Neuron (in vitro differentiated cells): ENCODE measurements around the gene TGFBR3L.

ENCODE experiments used
- H2AFZ ChIP-seq: one replicate; pipeline ENCODE4 v1.6.1; 2013; ENCODE audit warnings: low read depth, mild to moderate bottlenecking, inconsistent platforms, low read length, moderate library complexity
- H3K27me3 ChIP-seq: one replicate; pipeline ENCODE4 v1.6.1; 2013; ENCODE audit warnings: low read length; ENCODE audit not compliant: insufficient read depth
- H3K36me3 ChIP-seq: one replicate; pipeline ENCODE4 v1.6.1; 2013; ENCODE audit warnings: low read length; ENCODE audit not compliant: insufficient read depth
- H3K4me1 ChIP-seq: one replicate; pipeline ENCODE4 v1.6.1; 2013; ENCODE audit warnings: low read length; ENCODE audit not compliant: insufficient read depth
- H3K4me3 ChIP-seq: 2 replicates; pipeline ENCODE4 v1.5.1; 2013; ENCODE audit warnings: mild to moderate bottlenecking, low read length, moderate library complexity
- H3K9me3 ChIP-seq: one replicate; pipeline ENCODE4 v1.6.1; 2013; ENCODE audit warnings: low read length

The TGFBR3L gene

DNA sequence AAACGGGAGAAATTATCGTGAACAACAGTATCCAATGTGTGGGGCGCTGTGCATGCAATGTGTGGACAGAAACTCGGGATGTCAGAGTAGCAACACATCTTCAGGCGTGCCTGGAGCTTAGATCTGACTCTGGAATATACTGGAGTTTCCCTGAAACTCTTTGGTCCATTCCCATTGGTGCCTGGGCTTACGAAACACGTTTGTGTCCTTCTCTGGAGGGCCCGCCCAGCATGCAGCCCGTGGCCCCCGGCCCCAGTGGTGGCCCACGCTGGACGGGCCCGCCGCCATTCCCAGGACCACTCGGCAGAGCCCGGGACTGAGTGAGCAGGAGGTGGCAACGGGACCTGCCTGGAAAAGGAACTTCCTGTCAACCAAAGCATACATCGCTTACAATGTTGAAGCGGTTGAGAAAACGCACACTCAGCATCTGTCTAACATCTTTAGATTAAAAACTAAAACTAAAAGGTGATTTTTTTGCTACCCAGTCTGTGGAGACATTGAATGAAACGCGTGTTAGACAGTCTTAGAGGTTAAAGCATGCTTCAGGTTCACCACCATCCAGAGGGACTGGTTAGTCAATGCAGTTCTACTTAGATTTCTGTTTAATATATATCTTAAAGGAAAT lies 48.1 kb downstream of the TGFBR3L start:
- Histone ChIP-seq H3K27me3 (no peaks in the 10 kb centered on the region), H2AFZ (no peak overlapping the region)

DNA sequence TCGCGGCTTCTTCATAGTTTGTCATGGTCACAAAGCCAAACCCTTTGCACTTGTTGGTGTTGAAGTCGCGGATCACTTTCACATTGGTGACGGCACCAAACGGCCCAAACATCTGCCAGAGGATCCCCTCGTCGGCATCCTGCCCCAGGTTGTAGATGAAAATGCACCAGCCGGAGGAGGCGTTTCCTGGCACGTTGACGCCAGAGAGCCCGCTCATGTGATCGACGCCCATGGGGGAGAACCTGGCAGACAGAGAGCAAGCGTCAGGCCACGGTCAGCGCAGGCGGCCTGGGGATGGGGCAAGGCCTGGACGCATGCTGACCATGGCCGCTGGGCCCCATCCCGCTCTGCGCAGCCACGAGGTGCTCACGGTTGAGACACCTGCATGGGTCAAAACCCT lies 48.9 kb downstream of the TGFBR3L start:
- Histone ChIP-seq H3K4me3 (no peak overlapping the region), H3K36me3 (peaks cover 85% of the 10 kb centered on the region), H3K27me3 (no peaks in the 10 kb centered on the region), H3K4me1 (no peaks in the 10 kb centered on the region), H2AFZ (no peak overlapping the region), H3K9me3 (no peaks in the 10 kb centered on the region)

More for the DNA sequence above, 48.1 kb downstream of the TGFBR3L start:
- H3K4me3 ChIP-seq = no peak overlapping the region
- peaks cover 80% of the 10 kb centered on the region for H3K36me3 ChIP-seq
- H3K9me3 ChIP-seq = no peaks in the 10 kb centered on the region
- H3K4me1 ChIP-seq = no peaks in the 10 kb centered on the region

DNA sequence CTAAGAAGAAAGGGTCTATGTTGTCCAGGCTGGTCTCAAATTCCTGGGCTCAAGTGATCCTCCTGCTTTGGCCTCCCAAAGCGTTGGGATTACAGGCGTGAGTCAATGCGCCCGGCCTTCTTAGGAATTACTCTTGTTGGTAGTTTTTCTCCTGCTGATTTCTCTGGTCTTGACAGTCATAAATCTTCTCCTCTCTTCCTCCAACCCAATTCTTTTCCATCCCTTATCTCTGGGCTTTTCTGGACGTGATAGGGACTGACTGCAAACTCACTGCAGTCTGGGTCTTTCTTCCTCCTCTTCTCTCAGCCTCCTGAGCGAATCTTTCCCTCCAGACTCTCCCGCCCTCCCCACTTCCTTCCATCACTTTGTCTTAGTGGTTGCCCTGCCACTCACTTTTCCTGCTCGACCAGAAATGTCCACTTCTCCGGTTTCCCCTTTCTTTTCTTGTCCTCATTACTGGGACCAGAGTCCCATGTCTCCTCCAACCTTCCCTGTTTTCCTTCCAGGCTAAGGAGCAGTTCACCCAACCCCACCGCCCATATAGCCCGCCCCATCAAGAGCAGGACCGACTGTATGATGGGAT lies 50.7 kb downstream of the TGFBR3L start:
- H3K9me3 ChIP-seq = no peaks in the 10 kb centered on the region
- peaks cover 89% of the 10 kb centered on the region for H3K36me3 ChIP-seq
- no peaks in the 10 kb centered on the region for H3K27me3 ChIP-seq
- no peak overlapping the region for H2AFZ ChIP-seq
- no peak overlapping the region for H3K4me3 ChIP-seq
- H3K4me1 ChIP-seq = no peaks in the 10 kb centered on the region

DNA sequence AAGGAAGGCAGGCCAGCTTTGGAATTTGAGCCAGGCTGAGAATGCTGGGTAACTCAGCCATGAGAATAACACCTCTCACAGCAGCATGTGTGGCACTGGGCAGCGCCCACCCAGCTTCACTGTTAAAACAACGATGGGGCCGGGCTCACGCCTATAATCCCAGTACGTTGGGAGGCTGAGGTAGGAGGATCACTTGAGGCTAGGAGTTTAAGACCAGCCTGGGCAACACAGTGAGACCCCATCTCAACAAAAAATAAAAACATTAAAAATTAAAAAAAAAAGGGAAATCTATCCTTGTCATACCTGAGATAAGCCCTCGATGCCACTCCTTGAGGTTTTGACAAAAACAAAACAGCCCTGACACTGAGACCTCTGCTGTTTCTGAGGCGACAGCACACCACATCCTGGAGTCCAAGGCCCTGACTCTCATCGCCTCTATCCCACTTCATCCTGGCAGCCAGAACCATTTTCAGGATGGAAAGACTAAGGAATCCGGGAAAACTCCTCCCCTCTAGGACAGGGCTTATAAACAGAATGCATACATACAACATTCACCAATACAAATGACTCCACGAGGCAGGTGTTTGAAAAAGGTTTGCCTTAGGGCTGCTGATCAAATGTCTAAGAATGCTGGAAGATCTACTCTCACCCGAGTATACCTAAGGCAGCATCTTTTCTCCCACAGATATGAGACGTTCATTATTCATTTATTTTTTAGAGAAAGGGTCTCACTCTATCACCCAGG lies 51.5 kb downstream of the TGFBR3L start:
- no peaks in the 10 kb centered on the region for H3K27me3 ChIP-seq
- no peaks in the 10 kb centered on the region for H3K9me3 ChIP-seq
- no peak overlapping the region for H2AFZ ChIP-seq
- peaks cover 83% of the 10 kb centered on the region for H3K36me3 ChIP-seq
- H3K4me3 ChIP-seq = no peak overlapping the region
- no peaks in the 10 kb centered on the region for H3K4me1 ChIP-seq

DNA sequence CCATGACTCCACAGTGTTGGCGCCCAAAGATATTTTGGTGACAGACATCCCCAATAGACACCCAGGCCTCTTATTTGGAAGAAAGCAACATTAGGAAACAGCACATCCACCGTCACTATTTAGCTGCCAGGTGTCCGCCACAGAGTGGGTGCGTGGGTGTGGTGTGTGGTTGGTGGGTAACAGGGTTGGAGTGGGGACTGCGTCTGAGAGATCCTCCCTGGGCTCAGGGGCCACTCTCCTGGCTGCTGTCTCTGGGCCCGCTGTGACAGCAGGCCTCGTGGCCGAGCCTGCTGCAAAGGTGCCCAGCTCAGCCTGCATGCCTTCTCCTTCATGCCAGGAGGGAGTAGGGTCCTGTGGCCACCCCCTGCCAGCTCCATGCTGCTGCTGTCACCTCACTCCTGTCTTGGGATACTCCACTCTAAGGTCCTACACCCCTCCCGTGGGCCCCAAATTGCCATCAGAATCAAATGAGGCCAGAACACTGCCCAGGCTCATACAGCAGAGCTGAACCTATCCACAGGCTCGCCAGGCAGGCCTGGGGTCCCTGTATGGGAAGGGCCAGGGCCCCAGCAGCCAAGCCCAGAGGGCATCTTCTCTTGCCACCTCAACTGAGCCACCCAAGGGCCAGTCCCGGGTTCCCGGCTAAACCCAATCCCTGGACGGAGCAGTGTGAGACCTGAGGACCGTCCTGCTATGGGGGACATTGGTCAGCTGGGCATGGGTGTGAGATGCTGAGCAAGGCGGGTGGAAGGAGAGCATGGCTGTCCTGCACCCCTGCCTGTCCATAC lies 53.6 kb downstream of the TGFBR3L start:
- H3K4me1 ChIP-seq = no peaks in the 10 kb centered on the region
- no peak overlapping the region for H2AFZ ChIP-seq
- no peaks in the 10 kb centered on the region for H3K27me3 ChIP-seq
- no peaks in the 10 kb centered on the region for H3K9me3 ChIP-seq
- H3K4me3 ChIP-seq = no peak overlapping the region
- peaks cover 77% of the 10 kb centered on the region for H3K36me3 ChIP-seq
